OCI-LY3 (cell line): ENCODE data around the gene CREB5.

Experiments used
- EZH2phosphoT487 ChIP-seq: fragments of 200-600 bp; shearing (Covaris generic); IDR thresholded peaks from 2 replicates; pipeline ENCODE4 v1.6.1; 2018; ENCODE audit warnings: antibody characterized with exemption, mixed run types, low read depth
- TF ChIP-seq, protein P1 (sequence below): fragments of 200-600, 300-600 bp; sonication (generic); IDR thresholded peaks from 2 replicates; pipeline ENCODE4 v1.5.1; 2014; ENCODE audit warnings: antibody characterized with exemption, low read length, low read depth

DNA sequence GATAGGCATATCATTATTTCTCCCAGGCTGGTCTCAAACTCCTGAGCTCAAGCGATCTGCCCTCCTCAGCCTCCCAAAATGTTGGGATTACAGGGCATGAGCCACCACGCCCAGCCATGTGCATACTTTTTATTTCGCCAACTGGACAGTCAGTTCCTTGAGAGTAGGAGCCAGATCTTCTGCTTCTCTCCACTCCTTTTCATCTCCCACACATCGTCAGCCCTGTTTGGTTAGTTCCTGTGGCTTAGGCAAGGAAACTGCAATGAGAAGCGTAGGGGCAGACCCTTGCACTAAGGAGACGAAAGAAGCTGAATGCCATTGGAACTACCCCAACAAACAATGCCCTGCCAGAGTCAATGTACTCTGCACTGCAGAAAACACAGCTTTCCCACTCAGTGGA, 367.6 kb downstream of the CREB5 start:
- TF ChIP-seq, protein P1, sequence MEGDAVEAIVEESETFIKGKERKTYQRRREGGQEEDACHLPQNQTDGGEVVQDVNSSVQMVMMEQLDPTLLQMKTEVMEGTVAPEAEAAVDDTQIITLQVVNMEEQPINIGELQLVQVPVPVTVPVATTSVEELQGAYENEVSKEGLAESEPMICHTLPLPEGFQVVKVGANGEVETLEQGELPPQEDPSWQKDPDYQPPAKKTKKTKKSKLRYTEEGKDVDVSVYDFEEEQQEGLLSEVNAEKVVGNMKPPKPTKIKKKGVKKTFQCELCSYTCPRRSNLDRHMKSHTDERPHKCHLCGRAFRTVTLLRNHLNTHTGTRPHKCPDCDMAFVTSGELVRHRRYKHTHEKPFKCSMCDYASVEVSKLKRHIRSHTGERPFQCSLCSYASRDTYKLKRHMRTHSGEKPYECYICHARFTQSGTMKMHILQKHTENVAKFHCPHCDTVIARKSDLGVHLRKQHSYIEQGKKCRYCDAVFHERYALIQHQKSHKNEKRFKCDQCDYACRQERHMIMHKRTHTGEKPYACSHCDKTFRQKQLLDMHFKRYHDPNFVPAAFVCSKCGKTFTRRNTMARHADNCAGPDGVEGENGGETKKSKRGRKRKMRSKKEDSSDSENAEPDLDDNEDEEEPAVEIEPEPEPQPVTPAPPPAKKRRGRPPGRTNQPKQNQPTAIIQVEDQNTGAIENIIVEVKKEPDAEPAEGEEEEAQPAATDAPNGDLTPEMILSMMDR, result no peak
- no peak for TF ChIP-seq EZH2phosphoT487
